Stimulated activated CD4-positive, alpha-beta T cell treated with anti-CD3 and anti-CD28 coated beads, Interleukin-1b, Interleukin-23, amount 100 ng/mL, for 48 hours (primary cell): Measurements from ENCODE around the gene SPOCK1.
"Not testable (repeated sequence)": the region's sequence is repeated elsewhere in the genome, so short reads cannot be mapped to it uniquely, and the experiment has no call there.

ENCODE experiments used
- DNase-seq: peaks from one replicate; pipeline ENCODE4 v3.0.0-alpha.2; 2020

SPOCK1 gene

DNA sequence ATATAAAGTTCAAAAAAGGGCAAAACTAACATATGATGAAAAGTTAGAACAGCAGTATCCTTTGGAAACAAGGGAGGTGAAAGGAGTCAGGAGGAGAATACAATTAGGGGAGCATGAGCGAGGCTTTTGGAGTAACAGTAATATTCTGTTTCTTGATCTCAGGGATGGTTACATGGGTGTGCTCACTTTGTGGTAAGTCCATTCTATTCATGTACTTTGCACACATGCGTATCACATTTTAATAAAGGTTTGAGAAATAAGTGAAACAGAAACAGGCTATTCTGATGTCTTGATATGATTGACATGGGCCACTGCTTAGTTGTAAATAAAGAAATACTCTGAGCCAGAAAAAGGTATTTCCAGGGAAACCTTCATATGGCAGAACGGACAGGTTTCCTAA, 208.8 kb downstream of the SPOCK1 start:
- DNase-seq: no peak

DNA sequence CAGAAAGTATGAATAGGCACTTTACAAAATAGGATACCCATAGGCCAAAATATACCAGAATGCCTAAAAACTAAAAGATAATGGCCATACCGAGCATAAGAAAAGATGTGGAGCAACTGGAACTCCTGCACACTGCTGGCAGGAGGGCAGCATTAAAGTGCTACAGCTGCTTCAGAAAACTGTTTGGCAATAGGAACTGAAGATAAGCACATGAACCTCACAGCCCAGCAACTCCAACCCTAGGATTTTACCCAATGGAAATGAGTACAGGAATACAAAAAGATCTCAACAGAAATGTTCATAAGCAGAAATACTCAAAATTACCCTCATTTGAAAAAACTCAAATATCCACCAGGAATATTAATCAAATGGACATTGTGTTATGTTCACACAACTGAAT, 209.3 kb downstream of the SPOCK1 start:
- no peak for DNase-seq

DNA sequence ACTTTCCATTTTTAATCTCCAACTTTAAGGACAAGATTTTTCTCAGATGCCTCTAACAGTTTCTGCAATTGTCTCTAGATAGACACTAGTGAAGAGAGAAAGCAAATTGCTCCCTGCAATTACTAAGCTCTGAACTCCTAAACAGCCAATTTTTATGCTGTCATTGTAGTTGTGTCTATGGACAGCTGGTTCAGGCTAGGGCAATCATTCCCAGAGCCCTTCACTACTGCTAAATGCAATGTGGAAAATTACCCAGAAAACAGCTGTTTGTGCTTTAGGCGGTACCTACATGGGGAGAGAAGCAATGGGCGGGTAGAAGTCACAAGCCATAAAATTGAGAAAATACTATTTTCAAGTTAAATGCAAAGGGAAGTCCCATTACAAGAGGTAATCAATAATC, 211.6 kb downstream of the SPOCK1 start:
- DNase-seq: no peak

DNA sequence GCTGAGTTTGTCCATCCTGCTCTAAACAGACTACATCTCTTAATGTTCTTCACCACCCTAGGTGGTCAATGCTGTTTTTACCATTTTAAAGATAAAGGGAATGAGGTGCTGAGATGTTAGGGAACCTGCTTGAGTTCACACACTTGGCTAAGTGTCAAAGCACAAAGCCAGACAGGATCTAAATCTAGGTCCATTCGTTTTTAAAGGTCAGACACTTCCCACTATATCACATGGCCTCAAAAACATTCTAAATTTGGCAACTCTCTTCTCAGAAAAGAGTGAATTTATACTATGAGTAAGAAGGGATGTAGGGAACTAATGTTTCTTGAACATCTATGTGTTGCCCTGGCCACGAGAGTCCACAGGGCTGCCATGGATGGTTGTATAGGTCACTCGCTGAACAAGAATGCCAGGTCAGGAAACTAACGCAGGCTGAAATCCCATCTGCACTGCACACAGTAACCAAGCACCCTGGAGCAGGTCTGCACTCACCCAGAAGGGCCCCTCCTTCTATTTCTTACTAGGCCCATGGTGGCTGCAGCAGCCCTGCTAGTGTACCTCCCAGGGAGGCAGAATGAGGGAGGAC, 213.0 kb downstream of the SPOCK1 start:
- no peak for DNase-seq

DNA sequence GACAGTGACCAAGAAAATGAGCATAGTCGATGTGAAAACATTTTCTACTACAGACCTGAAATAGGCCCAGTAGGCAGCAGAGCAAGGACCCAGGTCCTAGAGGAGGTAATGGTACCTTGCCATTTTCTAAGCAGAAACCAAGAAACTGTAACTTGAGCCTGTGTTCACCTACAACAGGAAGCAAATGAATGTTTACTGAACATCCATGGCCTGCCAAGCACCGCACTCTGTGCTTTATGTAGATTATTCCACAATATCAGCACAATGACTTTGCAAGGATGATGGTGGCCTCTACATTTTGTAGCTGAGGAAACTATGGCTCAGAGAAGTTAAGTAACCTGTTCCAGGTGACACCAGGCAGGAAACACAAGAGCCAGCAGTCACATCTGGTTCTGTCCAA, 215.3 kb downstream of the SPOCK1 start:
- DNase-seq: no peak

DNA sequence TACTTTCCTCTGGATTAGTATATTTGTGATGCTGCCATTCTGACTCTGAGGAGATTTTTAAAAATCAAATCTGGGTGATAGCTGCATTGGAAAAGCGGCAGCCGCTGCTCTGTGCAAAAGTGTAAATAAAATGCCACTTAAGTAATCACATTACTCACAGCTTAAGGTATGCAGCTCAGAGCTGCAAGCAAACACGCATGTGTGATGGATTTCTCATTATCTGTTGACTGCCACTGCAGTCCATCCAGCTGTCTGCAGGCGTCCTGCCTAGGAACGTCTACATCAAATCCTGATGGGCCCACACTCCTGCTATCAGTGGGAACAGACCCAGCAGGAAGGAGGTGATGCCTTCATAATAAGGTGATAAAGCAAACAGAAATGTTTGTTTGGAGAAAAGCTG, 216.9 kb downstream of the SPOCK1 start:
- DNase-seq: no peak

DNA sequence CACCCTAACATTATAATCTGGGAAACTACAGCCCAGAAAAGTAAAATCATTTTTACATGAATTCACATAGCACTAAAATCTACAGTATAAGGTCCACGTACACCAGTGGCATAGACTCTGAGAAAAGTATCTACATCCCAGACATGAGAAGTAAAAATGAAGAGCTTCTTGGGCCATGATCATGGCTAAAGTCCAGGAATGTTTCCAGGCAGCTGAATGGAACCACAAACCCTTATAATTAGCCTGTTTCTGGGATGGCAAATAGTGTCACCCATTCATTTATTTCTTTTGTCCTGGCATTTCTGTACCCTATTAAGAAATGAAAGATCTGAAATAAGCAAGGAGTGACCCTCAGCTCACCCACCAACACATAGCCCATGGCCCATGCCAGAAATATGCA, 217.9 kb downstream of the SPOCK1 start:
- no peak for DNase-seq

DNA sequence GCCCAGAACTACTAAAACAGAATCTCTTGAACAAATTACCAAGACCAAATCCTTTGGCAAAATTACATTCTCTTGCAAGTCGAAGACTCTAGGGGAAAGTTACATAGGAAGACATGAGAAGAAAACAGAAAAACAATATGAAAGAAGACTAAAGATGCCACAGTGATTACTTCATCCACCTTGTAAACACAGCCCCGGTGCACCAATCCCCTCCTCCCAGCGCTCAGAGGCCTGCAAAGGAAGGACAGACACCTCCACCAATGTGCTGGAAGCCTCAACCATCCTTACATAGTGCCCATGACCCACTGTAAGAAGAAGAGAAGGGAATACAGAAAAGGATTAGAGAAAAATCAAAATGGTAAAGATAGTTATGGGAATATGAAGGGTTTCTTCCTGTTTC, 218.5 kb downstream of the SPOCK1 start:
- DNase-seq: no peak

DNA sequence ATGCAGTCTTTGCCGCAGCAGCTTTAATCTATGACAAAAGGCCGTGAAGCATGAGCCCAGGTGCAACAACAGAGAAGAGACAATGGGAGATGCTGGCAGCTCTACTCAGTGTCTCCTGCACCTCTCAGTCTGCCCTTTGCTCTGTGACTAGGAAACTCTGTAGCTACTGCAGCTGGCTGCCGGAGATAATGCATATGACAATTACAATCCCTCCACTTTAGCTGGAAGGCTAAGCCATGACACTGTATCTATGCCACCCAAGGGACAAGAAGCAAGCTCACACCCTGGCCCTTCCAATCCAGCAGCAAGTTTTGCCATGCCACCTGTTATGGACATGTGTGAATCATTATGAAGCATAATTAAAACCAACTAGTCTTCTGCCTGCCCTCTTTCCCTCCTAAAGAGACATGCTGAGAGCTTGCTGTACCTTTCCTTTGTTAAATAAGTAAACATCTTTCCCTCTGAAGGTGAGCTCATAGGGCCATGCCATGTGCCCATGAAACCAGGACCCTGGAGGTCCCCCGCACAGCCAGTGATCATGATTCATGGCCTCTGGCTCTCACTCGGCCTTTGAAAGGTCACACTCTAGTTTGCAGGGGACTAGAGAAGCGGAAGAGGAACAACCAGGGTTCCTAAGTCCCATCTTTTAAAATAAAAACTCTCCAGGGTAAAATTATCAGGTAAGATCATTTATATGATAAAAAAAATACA, 219.4 kb downstream of the SPOCK1 start:
- DNase-seq: no peak

DNA sequence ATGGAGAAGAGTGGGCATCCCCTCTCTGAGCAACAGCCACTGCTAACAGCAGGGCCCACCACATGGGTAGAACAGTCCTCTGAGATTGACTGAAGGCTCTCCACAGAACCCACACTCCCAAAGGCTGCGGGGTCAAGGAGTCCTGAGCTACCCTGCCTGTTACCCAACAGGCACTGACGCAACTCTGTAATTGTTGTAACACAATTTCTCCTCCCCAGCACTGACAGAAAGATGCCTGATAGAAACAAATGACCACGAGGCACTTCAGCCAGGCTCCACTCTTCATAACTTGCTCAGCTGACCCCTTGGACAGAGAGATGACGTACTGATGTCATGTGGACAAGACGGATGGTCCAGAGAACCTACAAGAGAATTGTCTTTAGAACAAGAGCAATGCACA, 220.7 kb downstream of the SPOCK1 start:
- DNase-seq: no peak

DNA sequence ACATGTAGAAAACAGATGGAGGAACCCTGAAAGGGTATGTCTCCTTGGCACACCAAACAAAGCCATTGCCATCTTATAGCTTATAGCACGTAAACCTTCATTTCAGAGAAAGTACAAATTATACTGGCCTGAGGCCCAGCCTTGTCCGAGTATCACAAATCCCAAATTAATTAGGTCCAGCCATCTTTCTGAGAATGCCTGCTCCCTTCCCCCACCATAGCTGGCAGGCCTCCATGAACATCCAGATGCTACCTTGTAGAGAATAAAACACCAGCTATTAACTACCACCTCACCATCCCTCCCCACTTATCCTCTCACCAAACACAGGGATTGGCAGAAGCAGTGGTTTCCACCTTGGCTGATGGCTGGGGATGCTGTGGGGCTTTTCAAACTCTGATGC, 224.0 kb downstream of the SPOCK1 start:
- no peak for DNase-seq

DNA sequence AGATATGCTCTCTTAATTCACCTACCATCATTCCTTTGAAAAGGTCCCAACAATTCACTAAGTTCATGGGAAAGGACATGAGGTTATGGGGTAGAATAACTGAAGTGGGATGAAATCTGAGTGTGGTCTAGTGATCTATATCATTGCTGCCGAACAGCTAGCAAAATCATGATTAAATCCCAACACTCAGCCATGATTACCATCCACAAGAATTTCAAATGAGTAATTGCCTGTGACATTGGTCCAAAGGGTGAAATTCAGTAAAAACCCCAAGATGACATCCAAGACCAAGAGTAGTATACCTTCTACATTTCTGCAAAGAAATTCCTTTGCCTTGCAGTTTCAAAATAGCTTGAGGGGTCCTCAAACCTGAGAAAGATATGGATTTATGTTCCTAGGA, 225.6 kb downstream of the SPOCK1 start:
- no peak for DNase-seq

DNA sequence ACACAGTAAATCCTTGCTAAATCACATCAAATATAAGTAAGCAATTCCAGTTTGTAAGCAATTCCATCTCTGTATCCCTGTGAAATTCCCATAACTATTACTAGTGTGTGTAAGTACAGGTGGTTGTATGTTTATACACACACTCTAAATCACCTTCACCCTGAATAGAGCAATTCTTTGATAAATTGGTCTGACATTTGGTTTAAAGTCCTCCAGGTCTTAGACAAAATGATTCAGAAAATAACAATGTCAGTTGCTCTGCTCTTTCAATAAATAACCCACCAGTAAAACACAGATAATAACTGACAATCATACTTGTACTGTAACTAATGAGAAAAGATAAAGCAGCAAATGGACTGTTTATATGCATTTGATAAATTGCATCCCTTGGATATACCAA, 226.3 kb downstream of the SPOCK1 start:
- no peak for DNase-seq

DNA sequence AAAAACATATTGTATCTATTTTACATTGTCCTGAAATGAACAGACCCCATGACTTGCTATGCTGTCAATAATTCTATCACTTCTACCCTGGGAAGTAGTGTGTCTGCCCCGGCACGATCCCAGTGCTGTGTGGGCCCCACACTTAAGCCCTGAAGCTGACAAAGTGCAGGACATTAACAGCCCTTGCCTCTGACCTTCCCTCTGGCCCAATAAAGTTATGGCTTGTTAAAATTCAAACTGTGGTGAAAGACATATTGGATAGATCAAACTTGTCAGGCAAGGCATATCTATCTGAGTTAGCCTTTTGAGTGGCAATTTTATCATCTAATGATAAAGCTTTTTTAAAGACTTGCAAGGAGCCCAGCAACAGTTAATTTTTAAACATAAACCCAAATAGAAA, 229.2 kb downstream of the SPOCK1 start:
- no peak for DNase-seq

DNA sequence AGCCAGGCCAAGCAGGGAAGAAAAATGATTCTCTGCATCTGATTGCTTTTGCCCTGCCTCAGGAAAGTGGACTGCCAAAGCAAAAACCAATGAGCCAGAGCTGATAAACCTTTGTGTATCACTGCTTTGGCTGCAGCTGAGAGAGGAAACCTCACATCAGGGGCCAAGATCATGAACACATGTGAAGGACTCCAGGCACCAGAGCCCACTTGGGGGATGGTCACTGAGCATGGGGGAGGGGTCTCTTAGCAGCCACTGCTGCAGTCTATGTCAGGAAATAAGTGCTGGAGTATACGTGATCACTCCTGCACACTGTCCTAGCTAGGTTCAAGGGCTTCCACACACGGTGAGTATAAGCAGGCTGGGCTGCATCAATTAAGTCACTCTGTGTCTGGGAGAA, 229.9 kb downstream of the SPOCK1 start:
- no peak for DNase-seq

DNA sequence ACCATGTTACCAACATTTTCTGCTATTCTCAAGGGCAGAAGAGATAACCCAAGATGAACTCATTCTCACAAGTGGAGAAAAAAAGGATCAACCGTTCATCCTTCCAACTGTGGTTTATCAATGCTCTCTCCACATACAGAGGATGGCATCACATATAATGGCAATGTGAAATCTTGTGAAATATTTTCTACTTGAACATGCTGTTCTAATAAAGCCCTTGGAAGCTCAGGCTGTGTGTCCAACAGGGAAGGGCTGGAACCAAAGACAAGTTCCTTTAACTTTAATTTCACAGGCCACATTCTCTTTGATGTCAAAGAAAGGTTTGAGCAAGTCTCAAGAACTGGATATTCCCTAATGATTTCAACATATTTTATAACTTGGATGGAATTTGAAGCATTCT, 230.5 kb downstream of the SPOCK1 start:
- no peak for DNase-seq

DNA sequence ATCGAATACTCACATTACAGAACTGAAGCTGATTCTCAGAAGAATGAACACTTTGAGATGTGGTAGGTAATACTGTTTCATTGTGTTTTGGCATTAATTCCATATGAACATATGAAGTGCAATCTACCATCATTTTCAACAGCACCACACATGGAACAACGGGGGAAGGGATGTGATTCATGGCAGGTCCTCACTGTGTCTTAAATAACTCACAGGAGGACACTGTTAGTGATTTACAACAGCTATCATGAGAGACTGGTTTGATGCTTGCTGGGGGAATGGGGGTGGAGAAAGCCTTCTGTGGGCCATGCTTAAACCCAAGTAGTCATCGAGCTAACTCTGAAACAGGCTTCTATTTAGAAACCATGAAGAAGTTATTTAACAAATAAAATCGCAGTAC, 232.9 kb downstream of the SPOCK1 start:
- no peak for DNase-seq

DNA sequence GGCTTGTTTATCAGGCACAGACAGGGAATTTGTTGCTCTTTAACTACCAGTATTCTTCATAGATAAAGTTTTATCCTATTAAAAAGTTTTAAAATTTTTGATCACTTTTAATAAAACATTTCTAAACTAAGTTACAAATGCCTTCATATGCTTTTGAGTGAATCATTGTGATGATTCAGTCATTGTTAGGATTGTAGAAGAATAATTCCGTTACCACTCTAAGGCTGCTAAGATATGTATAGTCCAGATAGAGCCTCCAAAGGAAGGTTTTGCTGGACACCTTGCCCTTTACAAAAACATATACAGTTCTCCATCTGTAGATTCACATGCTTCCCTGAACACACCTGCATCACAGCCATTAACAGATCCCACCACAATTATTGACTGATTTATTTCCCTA, 233.7 kb downstream of the SPOCK1 start:
- DNase-seq: no peak

DNA sequence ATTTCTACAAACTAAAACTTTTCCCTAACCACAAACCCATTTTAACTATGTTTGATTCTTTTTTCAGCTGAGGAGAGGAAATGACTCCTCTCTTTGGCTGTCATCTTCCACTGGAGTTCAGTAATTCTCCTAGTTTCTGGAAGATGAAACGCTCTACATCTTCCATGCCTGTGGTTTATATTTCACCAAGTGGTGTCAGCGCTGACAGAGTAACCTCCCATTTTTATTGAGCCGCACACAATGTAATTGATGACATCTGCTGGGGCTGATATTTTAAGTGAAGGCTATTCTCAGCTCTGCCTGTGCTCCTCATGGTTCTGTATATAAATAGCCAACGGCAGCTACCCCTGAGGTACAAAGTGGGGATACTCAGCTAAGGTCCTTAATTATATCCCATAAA, 234.6 kb downstream of the SPOCK1 start:
- DNase-seq: no peak

DNA sequence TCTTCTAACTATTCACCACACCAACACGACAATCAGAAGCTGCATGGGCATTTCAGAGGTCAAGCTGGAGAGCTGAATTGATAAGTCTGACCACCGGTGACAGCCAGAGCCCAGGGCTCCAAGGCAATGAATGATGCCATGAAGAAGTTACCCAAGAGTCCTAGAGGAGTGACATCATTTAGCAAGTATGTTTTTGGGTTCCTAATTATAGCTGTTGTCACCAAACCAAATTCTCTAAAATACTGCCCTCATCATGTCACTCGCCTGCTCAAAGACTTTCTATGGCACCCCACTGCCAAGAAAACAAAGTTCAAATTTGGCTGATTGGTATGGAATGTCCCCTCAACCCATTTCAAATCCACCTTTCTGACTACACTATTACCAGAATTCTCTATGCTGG, 235.1 kb downstream of the SPOCK1 start:
- no peak for DNase-seq

DNA sequence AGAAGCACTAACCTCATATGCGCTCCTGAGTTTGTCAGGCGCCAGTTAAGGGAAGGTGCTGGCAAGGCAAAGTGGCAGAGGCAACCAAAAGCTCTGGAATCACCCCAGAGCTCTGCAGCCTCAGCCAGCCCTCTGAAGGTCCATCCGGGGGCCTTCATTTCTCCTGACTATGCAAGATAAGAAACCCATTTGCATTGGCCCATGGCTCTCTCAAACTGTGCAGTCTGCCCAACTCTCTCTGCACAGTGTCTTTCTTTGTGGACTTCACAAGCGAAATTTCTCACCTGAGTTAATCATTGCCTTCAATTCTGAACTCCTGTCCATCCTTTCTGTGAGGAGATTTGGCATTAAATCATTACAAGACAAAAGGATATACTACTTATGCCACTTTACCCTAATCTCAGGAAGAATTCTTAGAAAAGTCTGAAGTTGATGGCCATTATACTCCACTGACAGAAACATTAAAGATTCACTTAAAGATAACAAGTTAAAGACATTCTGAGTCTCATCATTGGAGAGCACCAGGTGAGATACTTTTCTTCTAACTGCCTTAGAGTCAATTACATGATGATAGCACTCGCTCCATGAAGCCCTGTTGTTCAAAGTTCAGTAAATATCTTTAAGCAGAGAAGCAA, 235.6 kb downstream of the SPOCK1 start:
- DNase-seq: no peak

DNA sequence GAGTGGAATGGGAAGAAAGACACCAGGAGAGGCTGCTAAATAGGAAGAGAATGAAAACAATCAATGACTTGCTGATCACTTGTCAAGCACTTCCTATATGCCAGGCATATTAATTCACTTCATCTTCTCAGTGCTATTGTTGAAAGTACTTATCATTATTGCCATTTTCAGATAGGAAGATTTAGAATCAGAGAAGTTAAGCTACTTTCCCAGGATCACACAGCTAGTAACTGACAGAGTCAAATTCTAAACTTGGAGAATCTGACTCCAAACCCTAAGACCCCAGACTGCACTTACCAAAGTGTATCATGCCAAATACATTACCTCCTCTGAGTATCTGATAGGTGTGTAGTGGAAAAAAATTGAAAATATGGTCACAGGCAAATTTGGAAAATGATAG, 236.3 kb downstream of the SPOCK1 start:
- no peak for DNase-seq

DNA sequence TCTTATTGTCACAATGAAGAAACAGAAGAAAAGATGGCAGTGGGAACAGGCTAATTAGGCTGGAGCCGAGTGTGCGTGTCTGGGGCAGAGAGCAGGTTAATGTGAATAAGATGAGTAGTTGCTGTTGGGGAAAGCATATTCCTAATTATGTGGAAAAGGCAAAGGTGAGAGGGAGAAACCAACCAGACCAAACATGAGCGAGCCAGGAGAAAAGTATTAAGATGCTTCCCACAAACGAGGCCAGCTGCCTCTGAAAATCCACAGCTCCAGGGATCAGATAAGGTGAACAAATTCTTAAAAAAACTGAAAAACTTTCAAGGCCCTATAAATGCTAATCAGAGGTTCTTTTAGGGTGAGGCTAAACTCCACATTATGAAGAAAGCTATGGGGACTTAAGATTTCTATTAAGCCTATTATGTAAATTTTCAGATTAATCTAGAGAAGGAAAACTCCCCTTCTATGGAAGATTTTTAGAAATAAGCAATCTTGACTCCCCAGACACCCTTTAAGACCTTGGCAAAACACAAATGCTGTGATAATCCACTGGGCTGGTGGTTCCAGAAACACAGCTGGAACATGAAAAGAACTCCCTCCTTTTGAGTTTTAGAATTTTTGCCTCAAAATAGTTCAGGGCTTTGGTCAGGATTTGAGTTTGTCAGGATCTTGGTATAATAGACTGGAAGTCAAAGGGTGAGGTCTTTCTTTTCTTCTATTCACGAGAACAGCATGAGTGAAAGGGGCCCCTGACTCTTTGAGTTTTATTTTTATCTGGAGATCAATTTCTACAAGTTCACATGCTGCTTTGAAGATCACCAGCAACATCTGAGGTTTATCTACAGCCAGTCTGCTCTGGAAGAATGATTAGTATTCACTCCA, 238.1 kb downstream of the SPOCK1 start:
- DNase-seq: no peak

DNA sequence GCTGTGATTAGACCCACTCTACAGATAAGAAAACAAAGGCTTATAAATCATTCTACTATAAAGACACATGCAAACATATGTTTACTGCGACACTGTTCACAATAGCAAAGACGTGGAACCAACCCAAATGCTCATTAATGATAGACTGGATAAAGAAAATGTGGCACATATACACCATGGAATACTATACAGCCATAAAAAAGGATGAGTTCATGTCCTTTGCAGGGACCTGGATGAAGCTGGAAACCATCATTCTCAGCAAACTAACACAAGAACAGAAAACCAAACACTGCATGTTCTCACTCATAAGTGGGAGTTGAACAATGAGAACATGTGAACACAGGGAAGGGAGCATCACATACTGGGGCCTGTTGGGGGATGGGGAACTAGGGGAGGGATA, 240.0 kb downstream of the SPOCK1 start:
- not testable (repeated sequence) for DNase-seq
